ENCODE data around the gene TAGLN.

- TF ChIP-seq CTCF (IDR thresholded peaks at IDR 0.05; ENCODE audit: borderline replicate concordance, extremely low read depth, low read length, poor library complexity, severe bottlenecking) (no peak), EZH2 (IDR thresholded peaks at IDR 0.05; ENCODE audit: borderline replicate concordance, low read depth, low read length, severe bottlenecking) (no peak)
These were observed 38.3 kb upstream of the TAGLN start for GRCh38 chr11:117160826-117161225.
